ENCODE data around the gene NOD2.

- TF ChIP-seq POLR2A (IDR thresholded peaks at IDR 0.05), result no peak
- TF ChIP-seq POLR2AphosphoS5 (IDR thresholded peaks at IDR 0.05), result peak; percentile 45 to 79
- TF ChIP-seq CTCF (IDR thresholded peaks at IDR 0.05), result no peak
Measured at GRCh38 chr16:50688867-50689266, 4.5 kb upstream of the NOD2 start.

All from upper lobe of left lung (tissue), 4 donors.